HG02642 (cell line): Measurements from ENCODE around the gene MIS18BP1.
"Not testable (repeated sequence)": the region's sequence is repeated elsewhere in the genome, so short reads cannot be mapped to it uniquely, and the experiment has no call there.

Experiments
- ATAC-seq: cut with Tn5 transposase; IDR thresholded peaks from one replicate; pipeline ENCODE4 v1.9.1; 2021; ENCODE audit warnings: mild to moderate bottlenecking; ENCODE audit not compliant: unreplicated experiment, poor library complexity

MIS18BP1 gene

GRCh38 chr14:45253070-45253753 is at the start of gene MIS18BP1:
MIS18BP1 (minus strand) TSS chr14:45253202; CDS start chr14:45247286, 5,916 bp downstream.
- peak; percentile 87 for ATAC-seq

GRCh38 chr14:45298423-45299117 is 45.6 kb upstream of the MIS18BP1 start:
- no peak for ATAC-seq

GRCh38 chr14:45294796-45295195 is 41.8 kb upstream of the MIS18BP1 start:
- not testable (repeated sequence) for ATAC-seq

GRCh38 chr14:45290547-45290946 is 37.5 kb upstream of the MIS18BP1 start:
- no peak for ATAC-seq

- no peak for ATAC-seq
Measured at GRCh38 chr14:45287610-45288009, 34.6 kb upstream of the MIS18BP1 start.

GRCh38 chr14:45284802-45285201 is 31.8 kb upstream of the MIS18BP1 start:
- ATAC-seq, result no peak

- ATAC-seq, result not testable (repeated sequence)
Measured at GRCh38 chr14:45281731-45282400, 28.9 kb upstream of the MIS18BP1 start.

- no peak for ATAC-seq
Measured at GRCh38 chr14:45271858-45272537, 19.0 kb upstream of the MIS18BP1 start.

GRCh38 chr14:45270031-45270430 is 17.0 kb upstream of the MIS18BP1 start:
- ATAC-seq, result no peak

- no peak for ATAC-seq
Measured at GRCh38 chr14:45267071-45267470, 14.1 kb upstream of the MIS18BP1 start.

- ATAC-seq, result no peak
Measured at GRCh38 chr14:45262637-45263036, 9.6 kb upstream of the MIS18BP1 start.

- no peak for ATAC-seq
Measured at GRCh38 chr14:45261209-45261608, 8.2 kb upstream of the MIS18BP1 start.

GRCh38 chr14:45258805-45259204 is 5.8 kb upstream of the MIS18BP1 start:
- ATAC-seq, result no peak

GRCh38 chr14:45258073-45258472 is 5.1 kb upstream of the MIS18BP1 start:
- no peak for ATAC-seq

- ATAC-seq, result no peak
Measured at GRCh38 chr14:45254771-45255170, 1.8 kb upstream of the MIS18BP1 start.

- peak; percentile 1 for ATAC-seq
Measured at GRCh38 chr14:45253754-45254310, 830 bp upstream of the MIS18BP1 start.

GRCh38 chr14:45252366-45253069 is 484 bp downstream of the MIS18BP1 start:
- no peak for ATAC-seq

- peak; percentile 48 for ATAC-seq
Measured at GRCh38 chr14:45251912-45252311, 1.1 kb downstream of the MIS18BP1 start.

GRCh38 chr14:45249856-45250575 is 3.0 kb downstream of the MIS18BP1 start:
- peak; percentile 18 for ATAC-seq
